ENCODE results near the gene MBD4. TPM values are rescaled to one million over a fixed set of nuclear protein-coding genes. Genes with fewer than 3 reads are reported as not detected.
A peak's percentile ranks its signal among the peaks of the same experiment; 100 is the strongest.
"Not testable (repeated sequence)": the region's sequence is repeated elsewhere in the genome, so short reads cannot be mapped to it uniquely, and the experiment has no call there.

The MBD4 gene
- total RNA-seq, 2 donors from 2014 or later = 23.0 to 32.5 TPM

GRCh38 chr3:129402616-129403015 lies 37.1 kb downstream of the MBD4 start:
- no peak for TF ChIP-seq CTCF (IDR thresholded peaks at IDR 0.05)
- no peak overlapping the region for H3K4me3 ChIP-seq
- H3K9me3 ChIP-seq = no peaks in the 10 kb centered on the region
- no peak overlapping the region for H3K27ac ChIP-seq
- DNase-seq (ENCODE audit: low spot score) (no peak), ATAC-seq (ENCODE audit: insufficient number of reproducible peaks, low FRiP score, low read depth) (no peak)
- peaks cover 4 to 11% of the 10 kb centered on the region in 2 donors for H3K4me1 ChIP-seq (ENCODE audit: control insufficient read depth in 1 of 2, low read depth in 2 of 2)
- no peaks in the 10 kb centered on the region for H3K36me3 ChIP-seq
- H3K27me3 ChIP-seq (replicated peaks; ENCODE audit: insufficient read depth) = no peaks in the 10 kb centered on the region

- H3K36me3 ChIP-seq = no peaks in the 10 kb centered on the region
- H3K4me3 ChIP-seq = no peak overlapping the region
- TF ChIP-seq CTCF (IDR thresholded peaks at IDR 0.05) = no peak
- no peaks in the 10 kb centered on the region for H3K27me3 ChIP-seq (replicated peaks; ENCODE audit: insufficient read depth)
- DNase-seq (ENCODE audit: low spot score) = no peak
- no peak for ATAC-seq (ENCODE audit: insufficient number of reproducible peaks, low FRiP score, low read depth)
- H3K27ac ChIP-seq = no peak overlapping the region
- H3K4me1 ChIP-seq (ENCODE audit: control insufficient read depth in 1 of 2, low read depth in 2 of 2) = peaks cover 4 to 14% of the 10 kb centered on the region in 2 donors
- no peaks in the 10 kb centered on the region for H3K9me3 ChIP-seq
These were observed 37.5 kb downstream of the MBD4 start for GRCh38 chr3:129402210-129402609.

- TF ChIP-seq CTCF (IDR thresholded peaks at IDR 0.05) = no peak
- Histone ChIP-seq H3K4me3 (peak overlapping the region; percentile 80), H3K27me3 (replicated peaks; ENCODE audit: insufficient read depth) (no peaks in the 10 kb centered on the region), H3K4me1 (ENCODE audit: control insufficient read depth in 1 of 2, low read depth in 2 of 2) (peaks cover 4 to 14% of the 10 kb centered on the region in 2 donors), H3K36me3 (peaks cover 3% of the 10 kb centered on the region), H3K9me3 (no peaks in the 10 kb centered on the region), H3K27ac (peak overlapping the region; percentile 84 to 86)
- no peak for DNase-seq (ENCODE audit: low spot score)
- ATAC-seq (ENCODE audit: insufficient number of reproducible peaks, low FRiP score, low read depth) = no peak
These were observed 39.8 kb downstream of the MBD4 start for GRCh38 chr3:129399895-129400357.

DNA sequence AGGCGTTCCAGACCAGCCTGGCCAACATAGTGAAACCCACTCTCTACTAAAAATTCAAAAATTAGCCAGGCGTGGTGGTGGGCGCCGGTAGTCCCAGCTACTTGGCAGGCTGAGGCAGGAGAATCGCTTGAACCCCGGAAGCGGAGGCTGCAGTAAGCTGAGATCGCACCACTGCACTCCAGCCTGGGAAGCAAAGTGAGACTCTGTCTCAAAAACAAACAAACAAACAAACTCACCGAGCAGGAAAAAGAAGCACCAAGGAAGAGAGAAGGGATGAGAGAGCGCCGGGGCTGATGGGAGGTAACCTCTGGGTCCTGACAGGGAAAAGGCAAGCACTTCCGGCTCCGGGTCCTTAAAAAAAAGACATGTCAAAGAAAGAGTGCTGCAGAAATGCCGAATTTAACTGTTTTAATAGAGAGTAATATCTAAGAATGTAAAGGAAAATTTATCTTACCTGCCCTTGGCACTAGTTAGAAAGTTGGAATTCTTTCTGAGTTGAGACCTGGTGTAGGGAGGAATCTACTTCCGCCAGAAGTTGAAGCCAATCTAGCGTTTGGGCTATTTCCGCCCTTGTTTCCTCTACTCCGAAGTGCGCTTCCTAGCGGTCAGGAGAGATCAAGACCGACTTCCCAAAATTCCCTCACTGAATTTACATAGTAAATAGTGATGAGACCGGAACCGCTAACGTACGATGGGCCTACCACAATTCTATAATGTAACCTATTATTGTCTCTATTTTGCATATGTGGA lies 40.4 kb downstream of the MBD4 start:
- peaks cover 4 to 14% of the 10 kb centered on the region in 2 donors for H3K4me1 ChIP-seq (ENCODE audit: control insufficient read depth in 1 of 2, low read depth in 2 of 2)
- peak overlapping the region; percentile 80 for H3K4me3 ChIP-seq
- DNase-seq (ENCODE audit: low spot score) (peak; percentile 64), ATAC-seq (ENCODE audit: insufficient number of reproducible peaks, low FRiP score, low read depth) (peak; percentile 95)
- peaks cover 3% of the 10 kb centered on the region for H3K36me3 ChIP-seq
- H3K27me3 ChIP-seq (replicated peaks; ENCODE audit: insufficient read depth) = no peaks in the 10 kb centered on the region
- H3K9me3 ChIP-seq = no peaks in the 10 kb centered on the region
- peak overlapping the region; percentile 84 to 86 for H3K27ac ChIP-seq
- peak; percentile 72 for TF ChIP-seq CTCF (IDR thresholded peaks at IDR 0.05)

GRCh38 chr3:129398803-129399144 lies 41.0 kb downstream of the MBD4 start:
- Histone ChIP-seq H3K4me1 (ENCODE audit: control insufficient read depth in 1 of 2, low read depth in 2 of 2) (peaks cover 4 to 14% of the 10 kb centered on the region in 2 donors), H3K36me3 (peaks cover 3% of the 10 kb centered on the region), H3K27ac (peak overlapping the region; percentile 84 to 86), H3K27me3 (replicated peaks; ENCODE audit: insufficient read depth) (no peaks in the 10 kb centered on the region), H3K9me3 (no peaks in the 10 kb centered on the region), H3K4me3 (peak overlapping the region; percentile 80)
- DNase-seq (ENCODE audit: low spot score) (no peak), ATAC-seq (ENCODE audit: insufficient number of reproducible peaks, low FRiP score, low read depth) (no peak)
- no peak for TF ChIP-seq CTCF (IDR thresholded peaks at IDR 0.05)

DNA sequence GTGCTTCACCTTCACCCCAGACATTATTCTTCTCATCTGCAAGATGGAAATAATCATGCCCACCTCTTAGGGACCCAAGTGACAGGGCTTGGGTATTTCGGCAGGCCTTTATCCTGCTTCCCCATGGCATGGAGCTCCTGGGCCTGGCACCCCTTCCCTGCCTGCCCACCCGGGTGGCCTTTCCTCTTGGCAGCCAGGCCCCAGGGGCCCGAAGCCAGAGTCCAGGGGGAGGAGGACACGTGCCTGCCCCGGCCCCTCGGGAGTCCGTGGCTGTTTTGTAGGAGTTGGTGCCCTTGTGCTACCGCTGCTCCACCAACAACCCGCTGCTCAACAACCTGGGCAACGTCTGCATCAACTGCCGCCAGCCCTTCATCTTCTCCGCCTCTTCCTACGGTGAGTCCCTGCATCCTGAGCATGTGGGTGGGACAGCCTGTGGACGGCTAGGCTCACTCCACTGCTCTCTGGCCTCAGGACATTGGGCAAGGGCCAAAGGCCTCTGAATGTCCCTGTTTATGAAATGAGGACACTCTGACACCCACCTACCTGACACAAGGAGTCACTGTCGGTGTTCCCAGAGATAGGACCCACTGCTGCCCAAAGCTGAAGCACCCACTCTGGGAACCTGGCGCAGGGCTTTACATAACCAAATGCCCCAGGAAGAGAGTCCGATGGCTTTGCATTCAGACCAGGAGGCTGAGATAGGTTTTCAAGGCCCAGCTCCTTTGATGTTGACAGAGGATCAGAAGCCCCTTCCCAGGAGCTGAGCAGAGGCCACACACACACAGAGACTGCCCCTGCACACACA lies 45.8 kb downstream of the MBD4 start:
- H3K9me3 ChIP-seq; H3K4me3 ChIP-seq; H3K27ac ChIP-seq; H3K27me3 ChIP-seq (replicated peaks; ENCODE audit: insufficient read depth); ATAC-seq (ENCODE audit: insufficient number of reproducible peaks, low FRiP score, low read depth); DNase-seq (ENCODE audit: low spot score): not testable (repeated sequence)
- H3K4me1 ChIP-seq (ENCODE audit: control insufficient read depth in 1 of 2, low read depth in 2 of 2) = peaks cover 4 to 19% of the 10 kb centered on the region in 2 donors
- peaks cover 34% of the 10 kb centered on the region for H3K36me3 ChIP-seq

Measured in thoracic aorta (tissue), 2 donors.